Fibroblast of pulmonary artery (primary cell): ENCODE results near the gene VSIG10L.

Source experiments
- DNase-seq: peaks from one replicate; pipeline ENCODE4 v3.0.0-alpha.2; 2010; ENCODE audit warnings: low read depth
- H3K4me3 ChIP-seq: replicated peaks from 2 replicates; pipeline ENCODE4 v1.5.1; 2011; ENCODE audit warnings: low read depth, mild to moderate bottlenecking, control low read depth, low read length, moderate library complexity
- CTCF ChIP-seq: IDR thresholded peaks from 2 replicates; pipeline ENCODE4 v1.5.1; 2011; ENCODE audit warnings: mild to moderate bottlenecking, control low read depth, low read length, inconsistent platforms; ENCODE audit errors: missing control alignments

The VSIG10L gene

GRCh38 chr19:51380379-51380778 is 38.4 kb upstream of the VSIG10L start:
- no peak for TF ChIP-seq CTCF

GRCh38 chr19:51377422-51377821 is 35.5 kb upstream of the VSIG10L start:
- no peak for TF ChIP-seq CTCF
- H3K4me3 ChIP-seq = no peak overlapping the region
- no peak for DNase-seq

More at GRCh38 chr19:51380379-51380778, 38.4 kb upstream of the VSIG10L start:
- no peak overlapping the region for H3K4me3 ChIP-seq
- DNase-seq = no peak

- no peak overlapping the region for H3K4me3 ChIP-seq
- no peak for DNase-seq
- TF ChIP-seq CTCF = no peak
Measured at GRCh38 chr19:51375504-51376221, 33.7 kb upstream of the VSIG10L start.

GRCh38 chr19:51372649-51373504 is 30.9 kb upstream of the VSIG10L start, which contains the start of gene NKG7:
Gene NKG7 (minus strand): TSS chr19:51372654. CDS start chr19:51372535, 119 bp downstream.
- H3K4me3 ChIP-seq = no peak within 1 kb of the TSS
- no peak for TF ChIP-seq CTCF
- no peak for DNase-seq

- DNase-seq = no peak
- no peak overlapping the region for H3K4me3 ChIP-seq
- TF ChIP-seq CTCF = no peak
Measured at GRCh38 chr19:51372021-51372648, 30.2 kb upstream of the VSIG10L start.

- TF ChIP-seq CTCF = no peak
- DNase-seq = no peak
- no peak overlapping the region for H3K4me3 ChIP-seq
Measured at GRCh38 chr19:51371186-51371690, 29.3 kb upstream of the VSIG10L start.
